GM21529 (cell line): Measurements from ENCODE around the gene STXBP5L.
"Not testable (repeated sequence)": the region's sequence is repeated elsewhere in the genome, so short reads cannot be mapped to it uniquely, and the experiment has no call there.

ENCODE experiments used
- ATAC-seq: cut with Tn5 transposase; IDR thresholded peaks from one replicate; pipeline ENCODE4 v1.9.1; 2021; ENCODE audit not compliant: unreplicated experiment

STXBP5L gene

DNA sequence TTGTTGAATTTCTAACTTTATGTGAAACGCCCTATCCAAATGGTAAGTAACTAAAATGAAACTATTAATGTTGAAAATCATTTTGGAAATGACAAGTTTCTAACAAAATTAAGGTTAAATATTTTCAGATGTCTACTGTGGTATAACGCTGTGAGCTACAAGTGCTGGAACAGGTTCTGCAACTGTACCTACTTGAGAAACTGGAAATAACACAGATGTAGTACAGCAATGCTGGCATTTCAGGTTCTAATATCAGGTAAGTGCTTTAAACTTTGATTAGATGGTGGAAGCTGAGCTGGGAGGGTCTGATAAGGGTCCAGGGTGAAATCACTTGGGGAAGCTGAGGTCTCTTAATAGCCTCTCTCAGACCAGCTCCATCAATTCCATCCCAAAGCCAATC lies 315.1 kb downstream of the STXBP5L start:
- no peak for ATAC-seq

DNA sequence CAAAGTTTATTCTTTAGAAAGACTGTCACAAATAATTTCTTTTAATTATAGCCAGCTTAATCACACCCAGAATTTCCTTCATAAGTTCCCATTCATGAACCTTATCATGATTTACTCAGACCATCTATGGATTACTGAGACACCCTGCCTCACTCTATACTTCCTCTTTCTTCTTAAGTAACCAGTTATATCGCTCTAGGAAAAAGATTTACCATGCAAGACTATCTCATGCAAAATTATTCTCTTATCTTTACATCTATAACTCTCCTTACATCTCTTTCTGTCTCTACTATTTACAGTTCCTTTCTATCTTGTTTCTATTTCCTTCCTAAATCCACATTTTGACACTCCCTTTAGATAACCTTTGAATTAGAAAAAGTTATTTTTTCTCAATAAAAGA lies 321.0 kb downstream of the STXBP5L start:
- ATAC-seq: no peak

DNA sequence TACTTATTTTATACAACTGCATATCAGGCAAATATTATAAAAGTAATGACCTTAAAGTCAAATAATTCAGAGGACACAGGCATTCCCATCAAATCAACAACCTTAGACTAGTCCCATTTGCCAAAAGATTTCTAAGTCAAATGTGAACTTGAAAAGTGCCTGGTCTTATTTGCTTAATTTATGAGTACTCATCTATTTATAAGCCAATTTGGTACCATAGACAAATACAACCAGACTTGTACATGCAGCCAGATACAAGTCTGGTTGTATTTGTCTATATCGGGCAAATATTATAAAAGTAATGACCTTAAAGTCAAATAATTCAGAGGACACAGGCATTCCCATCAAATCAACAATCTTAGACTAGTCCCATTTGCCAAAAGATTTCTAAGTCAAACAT lies 322.2 kb downstream of the STXBP5L start:
- ATAC-seq: not testable (repeated sequence)

- no peak for ATAC-seq
Measured at GRCh38 chr3:121231872-121232271, 323.9 kb downstream of the STXBP5L start.

DNA sequence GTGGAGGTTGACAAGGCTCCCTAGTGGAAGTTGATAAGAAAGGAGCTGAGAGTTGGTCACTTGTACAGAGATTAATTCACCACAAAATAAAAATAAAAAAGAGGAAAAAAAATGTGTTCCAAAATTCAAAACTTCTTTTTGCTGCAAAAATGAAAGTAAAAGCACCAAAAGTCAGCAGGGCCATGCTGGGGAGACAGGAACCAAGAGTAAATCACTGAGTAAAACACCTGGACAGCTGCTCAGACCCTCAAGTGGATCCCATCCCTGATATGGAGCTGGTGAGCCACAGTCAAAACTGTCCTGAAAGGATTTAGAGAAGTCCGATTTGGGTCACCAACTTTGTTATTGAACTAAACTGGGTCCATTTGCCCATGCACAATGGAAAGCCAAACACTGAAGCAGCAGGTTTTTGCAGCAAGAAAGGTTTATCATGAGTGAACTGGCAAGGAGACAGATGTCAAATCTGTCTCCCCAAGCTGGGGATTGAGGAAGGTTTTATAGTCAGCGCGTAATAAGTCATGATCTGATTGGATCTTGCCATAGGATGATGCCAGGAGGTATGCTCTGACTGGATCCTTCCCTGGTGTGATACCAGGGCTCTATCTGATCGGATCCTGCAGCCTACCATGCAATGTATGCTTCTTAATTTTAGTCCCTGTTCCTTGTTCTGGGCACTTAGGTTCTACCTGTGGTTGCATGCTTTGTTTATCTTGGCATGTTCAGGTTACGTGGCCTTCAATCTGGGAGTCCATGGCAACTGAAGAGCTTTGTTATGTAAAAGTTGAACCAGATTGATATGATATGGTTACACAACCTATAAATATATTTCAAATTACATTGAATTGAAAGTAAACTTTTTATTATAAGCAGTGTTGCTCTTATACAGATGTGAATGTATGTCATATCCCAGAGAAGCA lies 324.6 kb downstream of the STXBP5L start:
- ATAC-seq: no peak

DNA sequence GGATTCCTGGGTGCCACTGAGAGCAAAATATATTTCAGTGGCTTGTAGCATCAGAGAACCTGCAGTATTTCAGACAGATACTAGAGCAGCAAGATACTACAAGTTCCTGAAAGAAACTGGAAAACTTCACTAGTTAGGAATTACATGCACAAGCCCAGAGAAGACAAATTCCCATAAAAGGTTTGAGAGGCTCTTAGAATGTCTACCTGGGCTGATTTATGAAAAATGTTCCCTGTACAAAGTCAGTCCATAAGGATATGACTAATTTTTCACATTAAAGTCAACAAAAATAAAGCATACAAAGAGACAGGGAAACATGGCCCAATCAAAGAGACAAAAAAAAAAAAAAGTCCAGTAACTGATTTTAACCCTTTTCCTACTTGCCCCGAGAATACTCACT lies 335.2 kb downstream of the STXBP5L start:
- ATAC-seq: no peak

DNA sequence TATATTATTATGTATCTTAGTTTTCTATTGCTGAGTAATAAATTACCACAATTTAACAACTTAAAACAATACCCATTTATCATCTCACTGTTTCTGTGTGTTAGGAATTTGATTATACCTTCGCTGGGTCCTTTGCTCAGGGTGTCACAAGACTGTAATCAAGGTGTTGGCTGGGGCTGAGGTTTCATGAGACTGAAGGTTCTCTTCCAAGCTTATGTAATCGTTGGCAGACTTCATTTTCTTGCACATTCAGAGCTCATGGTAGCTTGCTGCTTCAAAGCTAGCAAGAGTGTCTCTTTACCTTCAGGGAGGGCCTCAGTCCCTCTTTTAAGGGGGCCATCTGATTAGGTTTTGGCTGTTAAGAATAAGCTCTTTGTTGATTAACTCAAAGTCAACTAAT lies 344.7 kb downstream of the STXBP5L start:
- no peak for ATAC-seq

GRCh38 chr3:121269389-121269788 lies 361.4 kb downstream of the STXBP5L start:
- no peak for ATAC-seq

DNA sequence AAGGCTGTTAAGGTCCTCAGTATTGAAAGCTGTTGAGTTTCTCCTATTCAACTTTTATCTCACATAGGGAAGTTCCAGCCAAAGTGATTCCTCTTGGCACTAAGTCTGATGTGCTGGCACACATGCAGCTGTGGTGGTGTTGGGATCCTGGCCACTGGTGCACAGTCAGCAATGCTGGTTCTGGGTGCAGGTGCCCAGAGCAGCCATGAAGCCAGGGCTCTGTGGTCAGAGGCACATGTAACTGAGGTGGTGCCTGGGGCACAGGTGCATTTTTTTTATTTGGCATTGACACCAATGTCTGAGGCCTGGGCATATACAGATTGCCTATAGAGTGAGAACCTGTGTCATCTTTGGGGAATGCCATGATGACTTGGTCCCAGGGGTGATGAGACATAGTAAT lies 366.4 kb downstream of the STXBP5L start:
- no peak for ATAC-seq

DNA sequence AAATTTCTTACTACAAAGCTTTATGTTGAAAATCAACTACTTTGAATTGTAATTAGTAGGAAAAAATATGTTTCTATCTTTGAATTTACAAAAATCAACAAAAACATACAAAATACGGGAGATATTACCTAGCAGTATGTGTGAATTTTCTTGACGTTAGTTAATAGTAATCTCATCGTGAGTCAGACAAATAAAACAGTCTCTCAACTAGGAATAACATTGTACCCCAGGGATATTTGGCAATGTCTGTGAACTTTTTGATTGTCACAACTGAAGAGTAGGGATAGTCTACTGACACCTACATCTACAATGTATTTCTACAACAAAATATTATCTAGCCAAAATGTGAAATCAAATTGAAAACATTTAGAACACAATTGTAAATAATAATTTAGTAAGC lies 387.4 kb downstream of the STXBP5L start:
- no peak for ATAC-seq

DNA sequence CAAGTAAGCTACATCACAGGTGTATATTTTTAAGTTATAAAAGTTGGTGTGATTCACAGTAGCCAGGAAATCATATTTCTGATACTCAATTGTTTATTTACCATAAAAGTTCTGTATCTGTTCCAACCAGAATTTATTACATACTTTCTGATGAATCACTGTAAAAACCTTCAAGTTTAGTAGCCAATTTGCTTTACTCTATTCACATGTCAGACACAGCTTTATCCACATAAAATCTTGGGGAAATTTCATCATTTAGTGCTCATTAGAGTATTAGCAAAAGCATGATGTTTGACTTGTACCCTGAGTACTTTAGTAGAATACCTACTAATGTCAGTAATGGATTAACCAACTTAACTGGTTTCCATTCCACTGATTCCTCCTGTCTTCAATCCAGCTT lies 388.0 kb downstream of the STXBP5L start:
- ATAC-seq: no peak

DNA sequence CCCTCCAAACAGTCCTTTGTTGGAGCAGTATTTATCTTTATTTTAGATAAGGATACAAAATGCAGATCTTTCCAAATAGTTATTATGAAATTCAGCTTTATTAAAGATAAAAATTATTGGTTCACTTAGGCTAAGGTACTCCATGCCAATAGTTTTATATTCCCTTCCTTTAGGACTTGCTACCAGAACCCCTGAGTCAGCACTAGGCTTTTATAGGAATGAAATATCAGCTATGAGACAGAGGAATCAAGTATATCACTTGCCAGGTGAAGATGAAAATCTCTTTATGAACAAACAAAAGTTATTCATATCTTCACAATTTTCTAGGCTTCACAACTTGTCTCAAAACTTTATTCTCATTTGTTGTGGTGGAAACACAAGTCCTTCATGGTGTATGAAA lies 416.3 kb downstream of the STXBP5L start:
- ATAC-seq: no peak

DNA sequence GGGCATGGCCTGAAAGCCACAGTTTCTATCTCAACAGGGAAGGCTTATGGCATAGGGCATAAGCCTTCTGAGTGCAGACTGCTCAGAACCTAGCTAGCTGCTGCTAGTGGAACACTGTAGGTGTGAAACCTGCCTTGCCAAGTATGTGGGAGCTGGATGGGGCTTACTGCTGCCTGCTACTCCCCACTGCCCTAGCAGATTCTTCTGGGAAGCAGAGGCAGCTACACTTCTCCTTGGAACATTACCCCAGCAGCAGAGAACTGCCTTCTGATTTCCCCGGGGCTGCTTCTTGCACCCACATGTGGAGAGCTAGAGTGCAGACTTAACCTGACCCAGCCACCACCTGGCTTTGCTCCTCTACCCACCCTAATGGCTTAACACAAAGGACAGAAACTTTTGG lies 422.1 kb downstream of the STXBP5L start:
- no peak for ATAC-seq

DNA sequence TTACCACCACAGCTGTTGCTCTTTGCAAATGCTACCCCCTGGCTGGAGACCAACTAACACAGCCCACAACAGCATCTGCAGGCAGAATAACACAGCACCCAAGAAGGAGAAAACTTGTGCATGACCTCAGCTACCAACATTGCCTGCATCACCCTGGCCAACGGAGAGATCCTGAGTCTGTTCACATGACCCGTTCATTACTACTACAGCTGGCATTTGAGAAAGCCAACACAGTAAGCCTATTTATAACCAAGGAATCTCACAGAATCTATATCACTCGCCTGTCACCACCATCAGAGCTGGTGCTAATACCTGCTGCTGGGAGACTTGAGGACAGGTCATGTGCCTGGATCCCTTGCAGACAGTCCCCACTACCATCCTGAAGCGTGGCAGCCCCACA lies 422.6 kb downstream of the STXBP5L start:
- ATAC-seq: no peak

DNA sequence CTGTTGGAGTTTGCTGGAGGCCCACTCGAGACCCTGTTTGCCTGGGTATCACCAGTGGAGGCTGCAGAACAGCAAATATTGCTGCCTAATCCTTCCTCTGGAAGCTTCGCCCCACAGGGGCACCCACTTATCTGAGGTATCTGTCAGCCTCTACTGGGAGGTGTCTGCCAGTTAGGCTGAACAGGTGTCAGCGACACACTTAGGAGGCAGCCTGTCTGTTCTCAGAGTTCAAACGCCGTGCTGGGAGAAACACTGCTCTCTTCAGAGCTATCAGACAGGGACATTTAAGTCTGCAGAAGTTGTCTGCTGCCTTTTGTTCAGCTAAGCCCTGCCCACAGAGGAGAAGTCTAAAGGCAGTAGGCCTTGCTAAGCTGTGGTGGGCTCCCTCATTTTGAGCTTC lies 448.0 kb downstream of the STXBP5L start:
- not testable (repeated sequence) for ATAC-seq

- peak; percentile 81 for ATAC-seq
Measured at GRCh38 chr3:121362035-121362734, 454.2 kb downstream of the STXBP5L start.

DNA sequence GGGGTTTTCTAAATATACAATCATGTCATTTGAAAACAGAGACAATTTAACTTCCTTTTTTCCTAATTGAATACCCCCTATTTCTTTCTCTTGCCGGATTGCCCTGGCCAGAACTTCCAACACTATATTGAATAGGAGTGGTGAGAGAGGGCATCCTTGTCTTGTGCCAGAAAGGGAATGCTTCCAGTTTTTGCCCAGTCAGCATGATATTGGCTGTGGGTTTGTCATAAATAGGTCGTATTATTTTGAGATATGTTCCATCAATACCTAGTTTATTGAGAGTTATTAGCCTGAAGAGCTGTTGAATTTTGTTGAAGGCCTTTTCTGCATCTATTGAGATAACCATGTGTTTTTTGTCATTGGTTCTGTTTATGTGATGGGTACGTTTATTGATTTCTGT lies 480.3 kb downstream of the STXBP5L start:
- not testable (repeated sequence) for ATAC-seq

DNA sequence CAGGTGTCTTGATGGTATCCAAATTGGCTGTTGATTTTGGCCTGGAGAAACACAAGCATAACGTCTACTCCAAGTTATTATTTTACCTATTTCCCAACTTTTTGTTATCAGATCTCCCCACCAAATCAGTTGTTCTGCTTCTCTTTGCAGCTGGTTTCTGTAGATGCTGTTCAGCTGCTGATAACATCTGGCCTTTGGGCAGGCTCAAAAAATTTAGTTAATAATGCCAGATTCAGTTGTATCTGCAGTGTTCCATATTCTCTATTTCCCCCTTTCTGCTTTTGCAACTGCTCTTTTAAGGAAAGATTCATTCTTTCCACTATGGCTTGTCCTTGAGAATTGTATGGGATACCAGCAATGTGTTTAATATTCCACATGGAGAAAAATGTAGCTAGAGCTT lies 488.0 kb downstream of the STXBP5L start:
- ATAC-seq: not testable (repeated sequence)

- ATAC-seq: not testable (repeated sequence)
Measured at GRCh38 chr3:121398051-121398450, 490.0 kb downstream of the STXBP5L start.

DNA sequence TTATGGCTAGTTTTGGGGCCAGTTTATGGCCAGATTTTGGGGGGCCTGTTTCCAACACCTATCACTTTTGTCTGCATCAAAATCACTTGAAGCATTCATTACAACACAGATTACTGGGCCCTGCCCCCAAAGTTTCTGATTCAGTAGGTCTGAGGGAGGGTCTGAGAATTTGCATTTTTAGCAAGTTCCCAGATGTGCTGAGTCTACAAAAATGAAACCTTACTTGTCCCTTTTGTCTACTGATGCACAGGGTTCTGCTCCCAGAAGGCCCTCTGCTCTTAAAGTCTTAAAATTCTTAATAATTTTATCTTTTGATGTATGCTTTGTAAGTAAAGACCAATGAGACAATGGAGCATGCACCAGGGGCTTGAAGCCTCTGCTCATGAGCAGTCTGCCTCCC lies 491.8 kb downstream of the STXBP5L start:
- no peak for ATAC-seq

GRCh38 chr3:121405631-121406030 lies 497.6 kb downstream of the STXBP5L start:
- no peak for ATAC-seq

DNA sequence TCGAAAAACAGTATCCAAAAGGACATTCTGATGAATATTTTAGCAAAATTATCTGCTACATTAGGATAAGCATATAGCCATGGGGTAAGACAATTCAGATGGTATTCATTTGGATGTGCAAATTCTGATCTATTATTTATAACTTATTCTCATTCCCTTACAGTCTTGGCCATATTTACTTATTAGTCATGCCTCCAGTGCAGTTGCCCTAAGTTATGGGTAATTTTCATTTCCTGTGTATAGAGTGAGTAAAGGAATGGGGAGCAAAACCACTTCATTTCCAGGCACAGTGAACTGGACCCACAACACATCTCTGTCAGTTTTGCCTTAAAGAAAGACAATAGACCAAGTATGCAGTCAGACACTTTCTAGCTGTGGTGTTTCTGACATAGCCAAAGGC lies 503.5 kb downstream of the STXBP5L start:
- no peak for ATAC-seq
